Stimulated activated effector memory CD8-positive, alpha-beta T cell treated with anti-CD3 and anti-CD28 coated beads, Interleukin-12 subunit alpha, Interleukin-12 subunit beta, amount 100 ng/mL, for 72 hours (primary cell): ENCODE measurements around the gene GCN1.

Experiments
- ATAC-seq: fragments of 150-1000 bp; cut with Tn5 transposase; 2 replicates; pipeline ENCODE4 v1.10.0; 2021
- DNase-seq, 2 donors: peaks; one replicate each; pipeline ENCODE4 v3.0.0; 2021 to 2022; ENCODE audit warnings: low spot score in 2 of 2
- H3K27ac Mint-ChIP-seq: one replicate; pipeline ENCODE4 v1.8.0; 2022; ENCODE audit warnings: mild to moderate bottlenecking, mixed read lengths
- H3K36me3 Mint-ChIP-seq: one replicate; pipeline ENCODE4 v1.8.0; 2022; ENCODE audit warnings: mild to moderate bottlenecking, mixed read lengths
- H3K4me1 Mint-ChIP-seq: one replicate; pipeline ENCODE4 v1.8.0; 2022; ENCODE audit warnings: mixed read lengths
- H3K4me3 Mint-ChIP-seq: one replicate; pipeline ENCODE4 v1.8.0; 2022; ENCODE audit warnings: mild to moderate bottlenecking, mixed read lengths
- H3K9me3 Mint-ChIP-seq: one replicate; pipeline ENCODE4 v1.8.0; 2022; ENCODE audit warnings: mixed read lengths

GCN1 gene

DNA sequence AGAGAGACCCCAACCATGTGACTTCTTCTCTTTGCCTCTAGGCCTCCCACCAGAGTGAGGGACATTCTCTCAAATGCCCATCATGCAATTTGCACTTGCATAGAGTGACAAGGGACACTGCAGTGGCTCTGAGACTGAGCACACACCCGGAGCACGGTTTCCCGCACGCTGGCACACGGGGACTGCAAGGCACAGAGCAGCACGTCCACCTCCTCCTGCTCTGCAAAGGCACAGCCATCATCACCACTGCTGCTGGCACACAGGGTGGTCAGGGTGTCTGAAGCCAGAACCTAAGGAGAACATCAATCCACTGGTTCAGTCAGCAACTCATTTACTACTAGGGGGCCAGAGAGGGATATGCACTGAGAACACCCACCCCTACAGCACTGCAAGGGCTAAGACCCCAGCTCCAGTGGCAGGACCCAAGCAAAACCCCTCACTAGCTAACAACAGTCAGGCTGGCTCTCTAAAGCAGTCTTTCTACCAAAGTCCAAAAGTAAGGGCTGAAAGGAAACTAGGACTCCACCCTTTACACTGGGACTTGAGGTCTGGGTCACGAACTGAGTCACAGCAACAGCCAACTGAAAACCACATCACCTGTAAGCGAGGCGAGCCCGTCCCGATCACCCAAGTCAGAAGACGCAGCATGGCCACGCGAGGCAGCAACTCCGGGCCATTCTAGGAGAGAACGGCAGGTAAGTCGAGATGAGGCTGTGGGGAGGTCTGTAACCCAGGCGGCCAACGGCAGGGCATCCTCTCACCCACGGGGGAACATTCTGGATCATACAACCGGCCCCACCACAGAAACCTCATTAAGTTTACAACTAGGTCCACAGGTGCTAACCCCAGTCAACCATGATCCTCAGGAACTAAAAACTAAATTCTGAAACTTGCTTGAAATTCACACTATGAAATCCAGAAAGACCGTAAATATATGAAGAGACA is 37.9 kb downstream of the GCN1 start:
- H3K27ac Mint-ChIP-seq = peak overlapping the region; percentile 83
- ATAC-seq = peak; percentile 83
- peak overlapping the region; percentile 28 for H3K4me3 Mint-ChIP-seq
- H3K9me3 Mint-ChIP-seq = no peaks in the 10 kb centered on the region
- DNase-seq = no peak
- peaks cover 100% of the 10 kb centered on the region for H3K36me3 Mint-ChIP-seq
- H3K4me1 Mint-ChIP-seq = peaks cover 25% of the 10 kb centered on the region

- H3K4me3 Mint-ChIP-seq = no peak overlapping the region
- H3K9me3 Mint-ChIP-seq = no peaks in the 10 kb centered on the region
- peaks cover 100% of the 10 kb centered on the region for H3K36me3 Mint-ChIP-seq
These were observed 39.4 kb downstream of the GCN1 start for GRCh38 chr12:120155072-120155471.

GRCh38 chr12:120150919-120151525 is 43.5 kb downstream of the GCN1 start:
- no peaks in the 10 kb centered on the region for H3K9me3 Mint-ChIP-seq
- no peak overlapping the region for H3K4me3 Mint-ChIP-seq
- no peaks in the 10 kb centered on the region for H3K4me1 Mint-ChIP-seq
- ATAC-seq (no peak), DNase-seq (no peak)
- H3K27ac Mint-ChIP-seq = no peak overlapping the region
- peaks cover 100% of the 10 kb centered on the region for H3K36me3 Mint-ChIP-seq

More at GRCh38 chr12:120155072-120155471, 39.4 kb downstream of the GCN1 start:
- Mint-ChIP-seq H3K4me1 (peaks cover 20% of the 10 kb centered on the region), H3K27ac (no peak overlapping the region)
- ATAC-seq (no peak), DNase-seq (no peak)

DNA sequence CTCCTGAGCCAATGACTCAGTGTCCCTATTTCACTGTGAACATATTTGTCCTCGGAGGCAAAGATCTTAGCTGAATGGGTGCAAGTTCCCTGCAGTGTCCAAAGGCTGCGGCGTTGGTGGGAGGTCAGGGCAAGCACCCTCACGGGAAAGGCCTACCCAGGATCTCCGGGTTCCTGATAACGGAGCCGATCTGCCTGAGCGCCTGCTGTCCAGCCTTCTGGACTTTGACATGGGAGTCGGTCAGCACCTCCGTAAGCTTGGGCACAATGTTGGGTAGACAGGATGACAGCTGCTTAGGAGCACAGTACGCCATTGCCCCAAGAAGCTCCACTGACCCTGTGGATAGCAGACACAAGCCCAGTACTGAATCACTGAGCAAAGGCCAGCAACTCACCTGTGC is 46.5 kb downstream of the GCN1 start:
- H3K4me1 Mint-ChIP-seq = no peaks in the 10 kb centered on the region
- peak overlapping the region; percentile 71 for H3K27ac Mint-ChIP-seq
- no peak overlapping the region for H3K4me3 Mint-ChIP-seq
- ATAC-seq = no peak
- DNase-seq = no peak
- H3K36me3 Mint-ChIP-seq = peaks cover 100% of the 10 kb centered on the region
- no peaks in the 10 kb centered on the region for H3K9me3 Mint-ChIP-seq

DNA sequence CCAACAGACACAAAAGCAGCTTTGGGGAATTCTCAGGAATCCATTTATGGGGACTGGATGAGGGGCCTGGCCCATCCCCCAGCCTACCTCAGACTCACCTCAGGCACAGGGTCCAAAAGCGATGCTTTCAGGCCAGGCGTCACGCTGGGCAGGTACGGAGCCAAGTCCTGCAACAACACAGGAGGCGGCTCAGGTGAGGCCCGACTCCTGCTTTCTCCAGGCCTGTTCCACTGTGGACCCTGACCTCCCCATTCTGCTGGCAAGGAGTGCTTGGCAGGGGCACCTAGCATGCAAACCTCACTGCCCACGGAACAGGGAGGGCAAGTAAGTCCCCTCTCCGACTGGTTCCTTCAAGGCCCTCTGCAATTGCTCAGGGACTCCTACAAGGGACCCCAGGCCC is 49.4 kb downstream of the GCN1 start:
- no peak overlapping the region for H3K27ac Mint-ChIP-seq
- no peaks in the 10 kb centered on the region for H3K4me1 Mint-ChIP-seq
- no peak overlapping the region for H3K4me3 Mint-ChIP-seq
- no peaks in the 10 kb centered on the region for H3K9me3 Mint-ChIP-seq
- ATAC-seq = no peak
- DNase-seq = no peak
- peaks cover 100% of the 10 kb centered on the region for H3K36me3 Mint-ChIP-seq

GRCh38 chr12:120144215-120144614 is 50.3 kb downstream of the GCN1 start:
- no peak for DNase-seq
- peaks cover 100% of the 10 kb centered on the region for H3K36me3 Mint-ChIP-seq
- H3K9me3 Mint-ChIP-seq = no peaks in the 10 kb centered on the region
- H3K4me3 Mint-ChIP-seq = no peak overlapping the region
- no peaks in the 10 kb centered on the region for H3K4me1 Mint-ChIP-seq
- no peak overlapping the region for H3K27ac Mint-ChIP-seq
- ATAC-seq = no peak

- no peak for DNase-seq
- Mint-ChIP-seq H3K36me3 (peaks cover 100% of the 10 kb centered on the region), H3K27ac (no peak overlapping the region), H3K9me3 (no peaks in the 10 kb centered on the region), H3K4me3 (no peak overlapping the region), H3K4me1 (no peaks in the 10 kb centered on the region)
- no peak for ATAC-seq
These were observed 52.2 kb downstream of the GCN1 start for GRCh38 chr12:120142231-120142877.

DNA sequence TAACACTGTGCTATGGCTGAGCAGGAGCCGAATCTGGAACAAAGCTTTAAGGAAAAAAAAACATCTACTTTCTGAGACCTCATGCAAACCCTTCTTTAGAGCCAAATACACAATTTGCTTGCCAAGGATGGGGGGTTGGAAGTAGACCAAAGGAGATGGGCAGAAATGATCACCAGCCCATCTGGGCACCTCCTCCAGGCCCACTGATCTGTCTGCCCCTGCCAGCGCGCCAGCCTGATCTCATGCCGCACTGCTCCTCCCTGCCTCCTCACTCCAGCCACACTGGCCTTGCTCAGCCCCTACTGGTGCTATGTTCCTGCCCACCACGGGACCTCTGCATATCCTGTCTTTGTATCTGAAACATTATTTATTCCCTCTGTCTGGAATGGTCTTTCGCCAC is 53.2 kb downstream of the GCN1 start:
- DNase-seq (no peak), ATAC-seq (no peak)
- H3K4me3 Mint-ChIP-seq = no peak overlapping the region
- H3K4me1 Mint-ChIP-seq = no peaks in the 10 kb centered on the region
- no peaks in the 10 kb centered on the region for H3K9me3 Mint-ChIP-seq
- H3K27ac Mint-ChIP-seq = peak overlapping the region; percentile 37
- H3K36me3 Mint-ChIP-seq = peaks cover 100% of the 10 kb centered on the region

DNA sequence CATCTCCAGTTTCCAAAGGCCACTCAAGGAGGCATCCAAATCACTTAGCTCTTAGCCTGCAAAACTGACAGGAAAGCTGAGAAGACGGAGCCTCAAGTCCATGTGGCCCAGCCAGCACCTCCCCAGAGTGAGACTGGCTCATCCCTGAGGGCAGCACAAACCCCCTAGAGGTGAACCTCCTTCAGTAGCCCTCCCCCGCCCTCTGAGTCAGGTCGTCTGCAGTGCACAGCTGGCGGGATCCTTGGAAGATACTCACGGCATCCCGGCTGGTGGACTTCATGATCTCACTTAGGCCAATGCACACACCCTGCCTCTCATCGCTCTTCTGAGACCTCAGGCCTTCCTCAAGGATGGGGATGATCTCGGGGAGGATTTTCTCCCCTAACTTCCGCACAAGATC is 53.9 kb downstream of the GCN1 start:
- DNase-seq (no peak), ATAC-seq (no peak)
- H3K27ac Mint-ChIP-seq = peak overlapping the region; percentile 37
- H3K4me1 Mint-ChIP-seq = no peaks in the 10 kb centered on the region
- no peaks in the 10 kb centered on the region for H3K9me3 Mint-ChIP-seq
- peaks cover 100% of the 10 kb centered on the region for H3K36me3 Mint-ChIP-seq
- no peak overlapping the region for H3K4me3 Mint-ChIP-seq

- Mint-ChIP-seq H3K36me3 (peaks cover 100% of the 10 kb centered on the region), H3K9me3 (no peaks in the 10 kb centered on the region), H3K4me3 (no peak overlapping the region), H3K4me1 (no peaks in the 10 kb centered on the region), H3K27ac (peak overlapping the region; percentile 37)
- ATAC-seq (no peak), DNase-seq (no peak)
These were observed 54.6 kb downstream of the GCN1 start for GRCh38 chr12:120139958-120140357.

- H3K27ac Mint-ChIP-seq = no peak overlapping the region
- no peak for DNase-seq
- no peak overlapping the region for H3K4me3 Mint-ChIP-seq
- no peaks in the 10 kb centered on the region for H3K9me3 Mint-ChIP-seq
- peaks cover 100% of the 10 kb centered on the region for H3K36me3 Mint-ChIP-seq
- no peak for ATAC-seq
- no peaks in the 10 kb centered on the region for H3K4me1 Mint-ChIP-seq
These were observed 56.1 kb downstream of the GCN1 start for GRCh38 chr12:120138366-120138765.

- no peak overlapping the region for H3K4me3 Mint-ChIP-seq
- ATAC-seq = no peak
- no peaks in the 10 kb centered on the region for H3K4me1 Mint-ChIP-seq
- peaks cover 100% of the 10 kb centered on the region for H3K36me3 Mint-ChIP-seq
- no peaks in the 10 kb centered on the region for H3K9me3 Mint-ChIP-seq
- no peak for DNase-seq
- no peak overlapping the region for H3K27ac Mint-ChIP-seq
These were observed 56.7 kb downstream of the GCN1 start for GRCh38 chr12:120137833-120138232.

- Mint-ChIP-seq H3K4me3 (no peak overlapping the region), H3K9me3 (no peaks in the 10 kb centered on the region), H3K4me1 (no peaks in the 10 kb centered on the region), H3K27ac (no peak overlapping the region), H3K36me3 (peaks cover 100% of the 10 kb centered on the region)
- ATAC-seq (no peak), DNase-seq (no peak)
These were observed 58.3 kb downstream of the GCN1 start for GRCh38 chr12:120136093-120136770.

GRCh38 chr12:120134307-120134980 is 60.1 kb downstream of the GCN1 start:
- Mint-ChIP-seq H3K9me3 (no peaks in the 10 kb centered on the region), H3K4me3 (no peak overlapping the region), H3K4me1 (peaks cover 4% of the 10 kb centered on the region), H3K27ac (no peak overlapping the region), H3K36me3 (peaks cover 100% of the 10 kb centered on the region)
- ATAC-seq = no peak
- no peak for DNase-seq
